H9 (cell line): Measurements from ENCODE around the gene TMEM95. TPM values are rescaled to one million over a fixed set of nuclear protein-coding genes. Genes with fewer than 3 reads are reported as not detected.
A peak's percentile ranks its signal among the peaks of the same experiment; 100 is the strongest.

Experiments
- DNase-seq: peaks from one replicate; pipeline ENCODE4 v3.0.0-alpha.2; 2017
- H2AFZ ChIP-seq: one replicate; pipeline ENCODE4 v1.6.1; 2013; ENCODE audit warnings: mild to moderate bottlenecking, low read length, control low read depth, moderate library complexity
- H2AK5ac ChIP-seq: 2 replicates; pipeline ENCODE4 v1.6.1; 2013; ENCODE audit warnings: low read length, control low read depth, mixed read lengths; ENCODE audit not compliant: insufficient read length
- H2BK120ac ChIP-seq: one replicate; pipeline ENCODE4 v1.6.1; 2013; ENCODE audit warnings: low read depth, mild to moderate bottlenecking, low read length, control low read depth, inconsistent platforms; ENCODE audit not compliant: poor library complexity, severe bottlenecking
- H2BK12ac ChIP-seq: 2 replicates; pipeline ENCODE4 v1.6.1; 2013; ENCODE audit warnings: low read length, control low read depth, mixed read lengths, low read depth; ENCODE audit not compliant: insufficient read length
- H2BK15ac ChIP-seq: 2 replicates; pipeline ENCODE4 v1.6.1; 2013; ENCODE audit warnings: low read depth, low read length, control low read depth
- H2BK20ac ChIP-seq: one replicate; pipeline ENCODE4 v1.6.1; 2013; ENCODE audit warnings: low read depth, mild to moderate bottlenecking, low read length, control low read depth, inconsistent platforms; ENCODE audit not compliant: poor library complexity, severe bottlenecking
- H2BK5ac ChIP-seq: 2 replicates; pipeline ENCODE4 v1.6.1; 2013; ENCODE audit warnings: low read length, control low read depth, mixed read lengths; ENCODE audit not compliant: insufficient read length
- H3K14ac ChIP-seq: 2 replicates; pipeline ENCODE4 v1.6.1; 2013; ENCODE audit warnings: low read length, control low read depth; ENCODE audit not compliant: insufficient read depth
- H3K18ac ChIP-seq: 2 replicates; pipeline ENCODE4 v1.6.1; 2013; ENCODE audit warnings: low read depth, mild to moderate bottlenecking, mixed read lengths, low read length, control low read depth; ENCODE audit not compliant: insufficient read length
- H3K23ac ChIP-seq: 2 replicates; pipeline ENCODE4 v1.6.1; 2013; ENCODE audit warnings: low read length, control low read depth, mixed read lengths, low read depth; ENCODE audit not compliant: insufficient read length
- H3K23me2 ChIP-seq: 2 replicates; pipeline ENCODE4 v1.6.1; 2013; ENCODE audit warnings: low read depth, mild to moderate bottlenecking, mixed read lengths, low read length, control low read depth; ENCODE audit not compliant: insufficient read length, poor library complexity, severe bottlenecking
- H3K27ac ChIP-seq: 2 replicates; pipeline ENCODE4 v1.5.1; 2013; ENCODE audit warnings: low read length, control low read depth, mixed read lengths, low read depth; ENCODE audit not compliant: insufficient read length
- H3K27me3 ChIP-seq: 2 replicates; pipeline ENCODE4 v1.6.1; 2013; ENCODE audit warnings: low read length, control low read depth, inconsistent platforms; ENCODE audit not compliant: insufficient read depth
- H3K4ac ChIP-seq: 2 replicates; pipeline ENCODE4 v1.6.1; 2013; ENCODE audit warnings: low read depth, mild to moderate bottlenecking, control low read depth, inconsistent platforms, low read length, moderate library complexity
- H3K4me1 ChIP-seq: 2 replicates; pipeline ENCODE4 v1.6.1; 2013; ENCODE audit warnings: low read length, control low read depth, inconsistent platforms; ENCODE audit not compliant: insufficient read depth
- H3K4me2 ChIP-seq: 2 replicates; pipeline ENCODE4 v1.6.1; 2013; ENCODE audit warnings: low read length, control low read depth, mixed read lengths; ENCODE audit not compliant: insufficient read length, insufficient read depth
- H3K56ac ChIP-seq: 2 replicates; pipeline ENCODE4 v1.6.1; 2013; ENCODE audit warnings: low read depth, mild to moderate bottlenecking, mixed read lengths, low read length, control low read depth; ENCODE audit not compliant: insufficient read length
- H3K79me1 ChIP-seq: 2 replicates; pipeline ENCODE4 v1.6.1; 2013; ENCODE audit warnings: low read depth, mild to moderate bottlenecking, moderate library complexity, low read length, control low read depth, inconsistent platforms; ENCODE audit not compliant: insufficient read depth, poor library complexity, severe bottlenecking
- H3K79me2 ChIP-seq: 2 replicates; pipeline ENCODE4 v1.6.1; 2013; ENCODE audit warnings: low read length, control low read depth, inconsistent platforms; ENCODE audit not compliant: insufficient read depth
- H3K9ac ChIP-seq: 2 replicates; pipeline ENCODE4 v1.6.1; 2013; ENCODE audit warnings: low read length, control low read depth, mixed read lengths; ENCODE audit not compliant: insufficient read length; ENCODE audit errors: extremely low read depth
- H3K9me3 ChIP-seq: one replicate; pipeline ENCODE4 v1.6.1; 2013; ENCODE audit warnings: low read depth, low read length, inconsistent platforms; ENCODE audit not compliant: control insufficient read depth
- H3T11ph ChIP-seq: one replicate; pipeline ENCODE4 v1.6.1; 2013; ENCODE audit warnings: mild to moderate bottlenecking, low read length, control low read depth, inconsistent platforms
- H4K20me1 ChIP-seq: one replicate; pipeline ENCODE4 v1.6.1; 2013; ENCODE audit not compliant: control insufficient read depth, insufficient read length, insufficient read depth
- H4K5ac ChIP-seq: 2 replicates; pipeline ENCODE4 v1.6.1; 2013; ENCODE audit warnings: low read depth, mild to moderate bottlenecking, mixed read lengths, low read length, control low read depth; ENCODE audit not compliant: insufficient read length
- H4K8ac ChIP-seq: replicated peaks from 2 replicates; pipeline ENCODE4 v1.6.1; 2013; ENCODE audit warnings: low read length, control low read depth, mixed read lengths, low read depth; ENCODE audit not compliant: insufficient read length
- H4K91ac ChIP-seq: 2 replicates; pipeline ENCODE4 v1.6.1; 2013; ENCODE audit warnings: low read depth, mild to moderate bottlenecking, moderate library complexity, mixed read lengths, low read length, control low read depth; ENCODE audit not compliant: insufficient read length
- H3K27ac Mint-ChIP-seq, 3 experiments: 2 replicates in 2 of 3; 3 replicates in 1 of 3; pipeline ENCODE4 v1.8.0; 2020 to 2021; ENCODE audit warnings: mixed read lengths in 3 of 3, mild to moderate bottlenecking in 1 of 3, moderate library complexity in 1 of 3
- H3K27me3 Mint-ChIP-seq: 2 replicates; pipeline ENCODE4 v1.8.0; 2021; ENCODE audit warnings: low read depth, mild to moderate bottlenecking, moderate library complexity, mixed read lengths
- H3K36me3 Mint-ChIP-seq, 3 experiments: 2 replicates in 2 of 3; 3 replicates in 1 of 3; pipeline ENCODE4 v1.8.0; 2020 to 2021; ENCODE audit warnings: low read depth in 3 of 3, mixed read lengths in 3 of 3; ENCODE audit not compliant: insufficient read depth in 1 of 3
- H3K4me1 Mint-ChIP-seq, 2 experiments: 2 replicates each; pipeline ENCODE4 v1.8.0; 2020; ENCODE audit warnings: mixed read lengths in 2 of 2
- H3K4me3 Mint-ChIP-seq, 2 experiments: 2 replicates in 1 of 2; 3 replicates in 1 of 2; pipeline ENCODE4 v1.8.0; 2020 to 2021; ENCODE audit warnings: mild to moderate bottlenecking in 2 of 2, mixed read lengths in 2 of 2, moderate library complexity in 1 of 2
- H3K9me3 Mint-ChIP-seq, 2 experiments: 2 replicates in 1 of 2; 3 replicates in 1 of 2; pipeline ENCODE4 v1.8.0; 2020; ENCODE audit warnings: mild to moderate bottlenecking in 2 of 2, mixed read lengths in 2 of 2, moderate library complexity in 1 of 2
- WGBS: extraction: QIAGEN DNeasy Blood & Tissue Kit; methylation state at CpG from one replicate; pipeline ENCODE4 v1.1.7; 2013; ENCODE audit warnings: missing lambda C conversion rate, low lambda C conversion rate, mixed read lengths; ENCODE audit not compliant: insufficient read length; ENCODE audit errors: extremely low coverage; 5-methylcytosine and 5-hydroxymethylcytosine counted together
- total RNA-seq: library from RNA; stranded (reverse); gene quantifications from 2 replicates; pipeline ENCODE4 v1.2.1, GENCODE V29; 2021
- TF ChIP-seq, protein P1 (sequence below): fragments of 200-600 bp; sonication (generic); conservative IDR thresholded peaks from 3 replicates; pipeline ENCODE4 v1.8.0; 2021; ENCODE audit warnings: antibody characterized with exemption, mild to moderate bottlenecking

TMEM95 gene
- total RNA-seq, 1 experiment from 2014 or later = not detected

DNA sequence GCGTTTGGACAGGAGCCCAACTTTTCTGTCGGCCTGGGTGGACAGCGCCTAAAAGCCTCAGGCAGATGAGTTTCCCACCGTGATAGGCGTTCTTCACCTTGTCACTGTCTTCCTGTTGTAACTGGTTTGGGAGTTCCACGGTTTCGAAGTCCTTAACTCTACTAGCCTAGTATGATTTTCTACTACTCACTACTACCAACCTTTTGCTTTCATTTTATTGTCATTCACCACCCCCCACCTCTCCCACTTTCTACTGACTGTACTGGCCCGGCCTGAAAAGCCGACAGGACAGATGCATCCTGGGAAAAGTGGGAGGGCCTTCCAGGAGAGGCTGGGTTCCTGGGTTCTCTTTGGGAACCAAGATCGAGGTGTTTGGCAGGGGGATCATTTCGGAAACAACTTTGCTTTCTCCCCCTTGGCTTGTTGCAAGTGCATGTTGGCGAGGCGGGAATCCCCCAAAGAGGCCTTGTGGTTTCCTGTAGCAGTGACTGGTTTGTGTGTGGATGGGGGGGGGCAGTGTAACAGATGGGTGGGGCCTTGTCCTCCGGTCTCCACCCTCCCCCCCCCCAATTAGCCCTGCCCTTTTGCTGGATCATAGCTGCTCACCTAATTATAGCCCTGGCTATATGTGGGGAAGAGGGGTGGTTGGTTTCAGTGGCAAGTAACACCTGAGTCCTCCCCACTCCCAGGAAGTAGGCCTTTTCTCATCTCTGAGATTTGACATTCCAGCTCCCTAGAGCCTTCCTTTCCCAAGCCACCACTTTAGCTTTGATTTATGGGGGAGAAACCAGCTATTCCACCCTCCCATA is 46.1 kb upstream of the TMEM95 start:
- no peaks in the 10 kb centered on the region for H3K27me3 ChIP-seq
- no peak overlapping the region for H2BK12ac ChIP-seq
- H4K91ac ChIP-seq = peak overlapping the region; percentile 65
- peak overlapping the region; percentile 72 for H3K27ac ChIP-seq
- H4K20me1 ChIP-seq = no peaks in the 10 kb centered on the region
- no peak overlapping the region for H2BK120ac ChIP-seq
- no peaks in the 10 kb centered on the region for H3K9me3 ChIP-seq
- peak; percentile 87 for DNase-seq
- peaks cover 27 to 35% of the 10 kb centered on the region in 2 experiments for H3K4me1 Mint-ChIP-seq
- peak overlapping the region; percentile 77 for H3K18ac ChIP-seq
- peaks cover 47 to 57% (median 48%) of the 10 kb centered on the region in 3 experiments for H3K36me3 Mint-ChIP-seq
- peaks cover 2% of the 10 kb centered on the region; the same call in 1 of the 2 replicates for H3K4me1 ChIP-seq
- no peak overlapping the region for H2BK20ac ChIP-seq
- H3K4me2 ChIP-seq = peak overlapping the region; percentile 81
- H2AK5ac ChIP-seq = no peak overlapping the region
- H3K9ac ChIP-seq = peak overlapping the region; percentile 84
- H2BK15ac ChIP-seq = no peak overlapping the region; the same call in 1 of the 2 replicates
- H3K14ac ChIP-seq = peak overlapping the region; percentile 78
- H3K9me3 Mint-ChIP-seq = peaks cover 0 to 6% of the 10 kb centered on the region in 2 experiments; a peak in 1 of 5 replicates
- H3K27me3 Mint-ChIP-seq = no peaks in the 10 kb centered on the region; the same call in none of the 2 replicates
- peaks cover 9% of the 10 kb centered on the region for H3K23me2 ChIP-seq
- H3K79me2 ChIP-seq = peaks cover 21% of the 10 kb centered on the region
- H2AFZ ChIP-seq = no peak overlapping the region
- TF ChIP-seq, protein P1, sequence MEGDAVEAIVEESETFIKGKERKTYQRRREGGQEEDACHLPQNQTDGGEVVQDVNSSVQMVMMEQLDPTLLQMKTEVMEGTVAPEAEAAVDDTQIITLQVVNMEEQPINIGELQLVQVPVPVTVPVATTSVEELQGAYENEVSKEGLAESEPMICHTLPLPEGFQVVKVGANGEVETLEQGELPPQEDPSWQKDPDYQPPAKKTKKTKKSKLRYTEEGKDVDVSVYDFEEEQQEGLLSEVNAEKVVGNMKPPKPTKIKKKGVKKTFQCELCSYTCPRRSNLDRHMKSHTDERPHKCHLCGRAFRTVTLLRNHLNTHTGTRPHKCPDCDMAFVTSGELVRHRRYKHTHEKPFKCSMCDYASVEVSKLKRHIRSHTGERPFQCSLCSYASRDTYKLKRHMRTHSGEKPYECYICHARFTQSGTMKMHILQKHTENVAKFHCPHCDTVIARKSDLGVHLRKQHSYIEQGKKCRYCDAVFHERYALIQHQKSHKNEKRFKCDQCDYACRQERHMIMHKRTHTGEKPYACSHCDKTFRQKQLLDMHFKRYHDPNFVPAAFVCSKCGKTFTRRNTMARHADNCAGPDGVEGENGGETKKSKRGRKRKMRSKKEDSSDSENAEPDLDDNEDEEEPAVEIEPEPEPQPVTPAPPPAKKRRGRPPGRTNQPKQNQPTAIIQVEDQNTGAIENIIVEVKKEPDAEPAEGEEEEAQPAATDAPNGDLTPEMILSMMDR = no peak
- WGBS = no CpG with 5 or more reads among the region's 14 CpGs
- no peak overlapping the region for H3T11ph ChIP-seq
- no peak overlapping the region for H3K23ac ChIP-seq
- peak overlapping the region; percentile 93 to 94 for H3K4me3 Mint-ChIP-seq
- H3K79me1 ChIP-seq = no peaks in the 10 kb centered on the region
- H3K56ac ChIP-seq = no peak overlapping the region
- peak overlapping the region; percentile 51; the same call in 1 of the 2 replicates for H3K4ac ChIP-seq
- H4K5ac ChIP-seq = no peak overlapping the region
- peak overlapping the region; percentile 95 to 97 (median 96) for H3K27ac Mint-ChIP-seq
- H4K8ac ChIP-seq = no peak overlapping the region
- H2BK5ac ChIP-seq = no peak overlapping the region
